ENCODE results near the gene MRPL48.

DNA sequence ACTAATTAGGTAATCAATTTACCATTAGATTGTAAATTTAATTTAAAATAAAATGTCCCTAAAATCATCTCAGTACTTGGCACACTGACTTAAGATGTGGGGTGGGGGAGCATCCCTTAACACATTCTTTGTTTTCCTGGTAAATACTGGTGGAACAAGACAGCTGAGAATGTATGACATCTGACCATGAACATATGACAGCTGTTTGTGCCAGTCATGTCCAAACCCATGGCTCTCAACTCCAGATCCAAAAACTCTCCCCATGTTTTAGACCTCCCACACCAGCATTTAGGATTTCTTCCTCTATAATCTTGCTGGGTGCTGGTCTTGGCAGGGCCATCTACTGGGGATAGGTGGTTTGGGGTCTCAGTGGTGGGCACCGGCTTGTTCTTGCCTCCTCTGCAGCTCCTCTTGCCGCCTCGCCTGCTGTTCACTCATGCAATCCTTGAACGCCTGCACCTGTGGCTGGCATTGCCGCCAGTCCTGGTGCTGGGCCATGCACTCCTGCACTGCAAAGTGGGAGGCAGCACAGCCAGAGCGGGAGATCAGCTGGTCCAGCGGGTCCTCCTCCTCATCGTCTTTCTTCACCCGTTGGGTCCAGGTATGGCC lies 85.2 kb downstream of the MRPL48 start:
- TF ChIP-seq, protein P1, sequence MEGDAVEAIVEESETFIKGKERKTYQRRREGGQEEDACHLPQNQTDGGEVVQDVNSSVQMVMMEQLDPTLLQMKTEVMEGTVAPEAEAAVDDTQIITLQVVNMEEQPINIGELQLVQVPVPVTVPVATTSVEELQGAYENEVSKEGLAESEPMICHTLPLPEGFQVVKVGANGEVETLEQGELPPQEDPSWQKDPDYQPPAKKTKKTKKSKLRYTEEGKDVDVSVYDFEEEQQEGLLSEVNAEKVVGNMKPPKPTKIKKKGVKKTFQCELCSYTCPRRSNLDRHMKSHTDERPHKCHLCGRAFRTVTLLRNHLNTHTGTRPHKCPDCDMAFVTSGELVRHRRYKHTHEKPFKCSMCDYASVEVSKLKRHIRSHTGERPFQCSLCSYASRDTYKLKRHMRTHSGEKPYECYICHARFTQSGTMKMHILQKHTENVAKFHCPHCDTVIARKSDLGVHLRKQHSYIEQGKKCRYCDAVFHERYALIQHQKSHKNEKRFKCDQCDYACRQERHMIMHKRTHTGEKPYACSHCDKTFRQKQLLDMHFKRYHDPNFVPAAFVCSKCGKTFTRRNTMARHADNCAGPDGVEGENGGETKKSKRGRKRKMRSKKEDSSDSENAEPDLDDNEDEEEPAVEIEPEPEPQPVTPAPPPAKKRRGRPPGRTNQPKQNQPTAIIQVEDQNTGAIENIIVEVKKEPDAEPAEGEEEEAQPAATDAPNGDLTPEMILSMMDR (IDR thresholded peaks at IDR 0.05), result no peak
- no peak for TF ChIP-seq EP300 (IDR thresholded peaks at IDR 0.05)
- no peak for TF ChIP-seq POLR2A (IDR thresholded peaks at IDR 0.05)
